HG02759 (cell line): ENCODE results near the gene H19.

ENCODE experiments used
- ATAC-seq: cut with Tn5 transposase; IDR thresholded peaks from one replicate; pipeline ENCODE4 v1.9.1; 2021; ENCODE audit warnings: mild to moderate bottlenecking, moderate library complexity; ENCODE audit not compliant: unreplicated experiment

The H19 gene

DNA sequence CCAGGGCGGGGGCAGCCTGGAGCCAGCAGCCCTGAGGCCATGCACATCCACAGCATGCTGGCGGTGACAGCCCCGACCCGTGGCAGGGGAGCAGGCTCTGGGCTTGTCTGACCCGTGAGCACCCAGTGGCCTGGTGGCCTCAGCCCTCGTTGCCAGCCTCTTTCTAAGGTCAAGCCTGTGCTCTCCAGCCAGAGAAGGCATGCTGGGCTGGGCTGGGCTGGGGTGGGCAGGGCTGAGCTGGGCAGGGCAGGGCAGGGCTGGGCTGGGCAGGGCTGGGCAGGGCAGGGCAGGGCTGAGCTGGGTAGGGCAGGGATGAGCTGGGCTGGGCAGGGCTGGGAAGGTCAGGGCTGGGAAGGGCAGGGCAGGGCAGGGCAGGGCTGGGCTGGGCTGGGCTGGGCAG, 10.6 kb downstream of the H19 start:
- ATAC-seq, result no peak

DNA sequence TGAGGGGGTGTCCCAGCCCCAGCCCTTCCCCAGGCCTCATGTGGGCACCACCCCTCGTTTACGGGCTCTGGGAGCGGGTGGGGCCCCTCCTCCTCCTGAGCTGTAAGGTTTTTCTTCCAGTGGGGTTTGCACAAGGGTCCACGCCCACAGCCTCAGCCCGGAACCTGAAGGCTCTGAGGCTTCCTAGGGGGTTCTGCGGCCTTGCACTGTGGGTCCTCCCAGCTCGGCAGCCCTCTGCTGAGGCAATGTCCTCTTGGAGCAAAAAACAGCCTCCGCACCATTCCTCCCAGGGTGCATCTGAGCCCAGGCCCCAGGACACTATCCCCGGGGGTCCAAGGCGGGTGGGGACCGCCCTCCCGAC, 14.1 kb downstream of the H19 start:
- no peak for ATAC-seq

DNA sequence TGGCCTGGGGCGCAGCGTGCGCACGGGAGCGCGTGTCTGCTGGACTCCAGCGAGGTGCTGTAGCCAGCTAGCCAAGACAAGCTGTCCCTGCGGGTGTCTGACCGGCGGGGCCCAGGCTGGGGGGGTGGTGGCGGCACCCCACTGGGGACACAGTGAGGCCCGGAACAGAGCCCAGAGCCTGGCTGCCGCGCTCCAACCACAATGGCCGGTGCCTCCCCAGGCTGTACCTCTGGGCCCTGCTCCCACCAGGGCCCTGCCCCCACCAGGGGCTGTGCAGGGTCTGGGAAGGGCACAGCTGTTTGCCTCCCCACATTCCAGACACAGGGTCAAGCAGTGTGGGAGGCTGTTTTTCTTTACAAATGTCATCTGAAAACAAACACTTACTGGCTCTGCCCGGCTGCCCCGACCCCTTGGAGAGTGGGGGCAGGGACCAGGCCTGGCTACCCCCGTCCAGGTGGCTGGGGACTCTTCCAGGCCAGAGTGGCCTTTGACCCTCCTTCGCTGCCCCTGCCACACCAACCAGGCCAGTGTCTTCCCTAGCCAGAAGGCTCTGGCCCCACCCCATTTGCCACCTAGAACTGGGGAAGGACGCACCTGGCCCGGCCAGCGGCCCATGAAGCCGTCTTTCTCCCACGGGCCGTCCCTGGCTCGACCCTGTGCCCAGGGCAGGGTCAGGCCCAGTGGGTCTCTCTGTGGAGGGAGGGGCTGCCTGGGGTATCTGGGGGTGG, 14.6 kb downstream of the H19 start:
- ATAC-seq, result no peak

DNA sequence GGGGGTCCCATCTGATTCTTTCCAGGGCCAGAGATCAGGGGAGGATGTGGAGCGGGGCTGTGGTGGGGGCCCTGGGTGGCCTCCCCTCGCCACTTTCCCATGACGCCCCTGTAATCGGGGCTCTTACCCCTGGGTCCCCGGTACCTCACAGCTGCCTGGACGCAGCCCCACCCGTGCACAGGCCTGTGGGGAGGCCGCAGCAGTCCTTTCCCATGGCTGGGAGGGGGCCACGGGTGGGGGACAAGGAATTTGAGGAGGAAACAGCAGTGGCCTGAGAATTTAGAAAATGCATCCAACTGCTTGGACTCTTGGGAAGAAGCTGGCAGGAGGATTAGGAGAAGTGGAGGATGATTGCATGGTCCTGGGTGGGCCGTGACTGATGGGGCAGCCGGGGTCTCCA, 18.0 kb downstream of the H19 start:
- no peak for ATAC-seq

DNA sequence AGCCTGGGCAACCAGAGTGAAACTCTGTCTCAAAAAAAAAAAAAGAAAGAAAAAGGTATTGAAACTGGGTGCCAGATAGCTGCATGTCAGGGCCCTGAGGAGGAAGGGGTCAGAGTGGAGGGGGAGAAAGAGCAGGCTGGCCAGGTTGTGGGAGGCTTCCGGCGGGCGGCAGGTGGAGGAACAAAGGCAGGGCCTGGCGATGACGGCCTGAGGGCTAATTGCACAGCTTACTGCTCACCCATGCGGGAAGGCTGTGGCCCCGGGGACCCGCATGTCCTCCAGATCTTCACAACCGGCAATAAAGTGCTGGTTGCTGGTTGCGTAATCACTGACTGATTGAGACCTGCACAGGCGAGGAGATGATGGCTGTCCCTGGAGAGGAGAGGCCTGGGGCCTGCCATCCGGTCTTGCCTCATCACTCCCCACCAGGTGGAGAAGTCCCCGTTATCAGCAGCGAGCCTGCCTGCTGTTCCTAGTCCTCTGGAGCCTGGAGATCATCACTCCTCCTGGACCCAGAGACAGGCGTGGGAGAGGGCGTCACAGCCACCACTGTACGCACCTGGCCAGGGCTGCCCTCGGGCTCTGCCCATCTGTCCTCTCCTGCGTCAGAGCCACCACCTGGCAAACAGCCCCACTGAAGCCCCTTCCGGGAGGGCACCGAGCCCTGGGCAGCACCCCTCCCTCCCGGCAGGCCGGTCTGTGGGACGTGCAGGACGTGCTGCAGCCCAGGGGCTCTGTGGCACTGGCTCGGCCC, 18.7 kb downstream of the H19 start:
- no peak for ATAC-seq

DNA sequence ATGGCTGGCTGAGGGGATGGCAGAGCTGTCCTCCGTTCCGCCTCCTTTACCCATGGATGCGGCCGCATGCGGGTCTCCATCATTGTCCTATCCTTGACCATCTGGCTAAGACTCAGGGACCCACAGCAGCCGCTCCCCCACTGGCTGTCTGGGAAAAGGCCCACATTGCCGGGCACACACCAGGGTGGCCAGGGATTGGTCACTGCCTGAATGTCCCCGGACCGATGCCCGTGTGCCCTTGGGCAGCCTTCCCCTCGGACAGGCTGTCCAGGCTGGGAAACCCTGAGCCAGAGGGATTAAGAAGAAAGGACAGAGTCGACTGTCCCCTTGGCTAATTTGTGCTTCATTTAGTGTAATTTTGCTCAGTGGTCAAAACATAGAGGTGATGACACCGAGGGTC, 22.5 kb downstream of the H19 start:
- no peak for ATAC-seq

DNA sequence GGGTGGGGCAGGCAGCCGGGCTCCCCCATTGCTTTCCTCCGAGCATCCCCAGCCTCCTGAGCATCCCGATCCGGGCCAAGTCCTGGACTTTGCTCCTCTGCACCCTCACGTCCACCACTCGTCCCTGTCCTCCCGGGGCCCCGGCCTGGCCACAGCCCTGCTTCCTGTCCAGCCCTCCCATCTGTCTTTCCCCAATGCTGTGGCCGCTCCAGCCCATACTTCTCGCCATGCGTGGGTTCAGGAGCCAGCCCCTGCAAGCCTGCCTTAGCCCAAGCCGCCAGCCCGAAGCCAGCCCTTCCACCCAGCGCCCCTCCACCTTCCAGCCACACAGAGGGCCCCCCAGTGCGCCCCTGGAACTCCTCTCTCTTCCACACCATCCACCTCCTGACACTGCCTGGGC, 26.7 kb downstream of the H19 start:
- ATAC-seq, result no peak

DNA sequence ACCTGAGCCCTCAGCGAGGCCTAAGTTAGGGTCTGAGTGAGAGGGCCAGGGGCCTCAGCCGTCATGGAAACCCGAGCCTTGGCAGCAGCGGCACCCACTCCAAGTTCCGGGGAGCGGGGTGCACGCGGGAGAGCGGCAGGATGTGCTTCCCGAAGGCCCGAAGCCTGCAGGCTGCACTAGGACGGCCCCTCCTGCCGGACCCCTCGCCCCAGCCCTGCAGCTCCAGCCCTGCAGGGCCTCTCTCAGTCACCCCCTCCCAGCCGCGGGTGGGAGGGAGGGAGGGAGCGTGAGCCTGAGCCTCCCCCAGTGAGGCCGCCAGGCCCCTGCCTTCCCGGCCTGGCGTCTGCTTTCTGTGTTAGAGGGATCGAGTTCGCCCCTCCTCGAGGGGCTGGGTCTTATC, 27.9 kb downstream of the H19 start:
- no peak for ATAC-seq

DNA sequence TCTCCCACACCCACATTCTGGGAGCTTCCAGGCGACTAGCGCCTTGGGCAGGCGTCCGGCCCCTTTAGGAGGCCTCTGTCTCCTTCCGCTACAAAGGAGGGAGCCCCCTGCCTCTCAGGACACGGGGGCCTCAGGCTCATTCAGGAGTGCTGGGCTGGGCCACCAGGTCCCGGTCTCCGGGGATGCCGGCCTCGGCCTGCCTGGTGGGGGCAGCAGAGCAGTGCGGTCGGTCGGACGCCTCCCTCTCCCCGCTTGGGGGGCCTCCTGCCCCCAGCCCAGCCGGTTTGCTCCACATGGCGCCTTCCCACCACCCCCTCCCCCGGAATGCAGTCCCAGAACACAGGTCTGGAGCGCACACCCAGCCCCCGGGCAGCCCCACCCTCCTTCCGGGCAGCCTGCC, 28.6 kb downstream of the H19 start:
- no peak for ATAC-seq

DNA sequence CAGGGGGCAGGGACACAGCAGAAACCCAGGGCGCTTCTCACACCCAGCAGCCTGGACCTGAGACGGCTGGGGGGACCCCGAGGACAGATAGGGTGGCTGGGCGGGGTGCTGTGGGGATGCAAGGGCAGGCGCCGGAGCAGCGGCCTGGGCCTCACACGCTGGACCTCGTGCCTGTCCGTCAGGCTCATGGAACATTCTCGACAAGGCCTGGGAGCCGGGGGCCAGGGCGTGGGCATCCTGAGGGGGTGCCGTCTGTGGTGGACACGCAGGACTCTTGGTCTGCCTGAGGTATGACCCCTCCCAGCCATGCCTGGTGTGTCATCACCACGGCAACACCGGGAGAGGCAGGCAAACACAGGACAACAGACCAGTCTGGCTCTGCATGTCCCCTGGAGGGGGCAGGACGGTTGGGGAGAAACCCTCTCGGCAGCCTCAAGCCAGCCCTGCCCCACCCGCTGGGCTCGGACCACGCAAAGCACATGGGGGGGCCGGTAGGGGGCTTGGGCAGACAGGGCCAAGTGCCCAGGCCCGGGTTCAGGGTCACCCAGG, 29.1 kb downstream of the H19 start:
- ATAC-seq, result no peak

DNA sequence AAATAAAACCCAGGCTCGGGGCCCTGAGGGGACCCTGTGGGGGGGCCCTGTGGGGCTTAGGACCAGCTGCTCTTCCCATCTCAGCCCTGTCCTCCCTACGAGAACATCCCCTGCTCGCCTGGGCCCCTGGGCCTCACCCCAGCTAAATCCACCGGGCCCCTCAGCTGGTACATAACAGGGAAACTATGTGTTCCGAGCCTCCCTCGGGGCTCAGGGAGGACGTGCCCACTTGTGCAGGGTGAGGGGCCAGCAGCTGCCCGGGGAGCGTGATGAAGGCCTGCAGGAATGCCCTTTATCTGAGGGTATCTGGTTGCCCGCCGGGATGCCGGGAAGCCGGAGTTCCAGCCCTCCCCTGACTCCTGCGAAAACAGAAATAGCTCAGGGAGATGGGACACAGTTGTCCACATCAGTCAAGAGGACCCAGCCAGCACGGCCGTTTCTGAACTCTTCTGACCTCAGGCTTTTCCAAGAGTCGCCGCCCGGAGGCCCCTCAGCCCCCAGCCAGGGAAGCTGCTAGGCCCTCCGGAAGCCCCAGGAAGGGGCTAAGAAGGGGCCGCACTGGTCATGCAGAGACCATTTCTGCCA, 29.9 kb downstream of the H19 start:
- ATAC-seq, result no peak

DNA sequence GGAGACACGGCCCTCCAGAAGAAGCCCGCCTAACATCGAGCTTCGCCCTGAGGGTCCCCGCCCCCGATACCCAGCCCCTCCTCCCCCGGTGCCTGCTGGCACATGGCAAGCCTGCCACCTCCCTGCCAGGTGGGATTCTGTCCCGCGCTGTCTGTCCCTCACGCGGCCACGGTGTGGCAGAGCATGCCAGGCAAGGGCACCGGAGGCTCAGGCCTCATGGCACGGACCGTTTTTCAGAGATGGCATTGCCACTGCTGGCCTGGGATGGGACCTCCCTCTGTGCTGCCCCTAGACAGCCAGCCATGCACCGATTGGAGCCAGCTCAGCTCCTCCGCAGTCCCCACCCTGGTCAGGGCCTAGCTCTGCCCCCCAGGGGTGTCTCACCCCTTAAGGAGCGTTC, 31.1 kb downstream of the H19 start:
- no peak for ATAC-seq

DNA sequence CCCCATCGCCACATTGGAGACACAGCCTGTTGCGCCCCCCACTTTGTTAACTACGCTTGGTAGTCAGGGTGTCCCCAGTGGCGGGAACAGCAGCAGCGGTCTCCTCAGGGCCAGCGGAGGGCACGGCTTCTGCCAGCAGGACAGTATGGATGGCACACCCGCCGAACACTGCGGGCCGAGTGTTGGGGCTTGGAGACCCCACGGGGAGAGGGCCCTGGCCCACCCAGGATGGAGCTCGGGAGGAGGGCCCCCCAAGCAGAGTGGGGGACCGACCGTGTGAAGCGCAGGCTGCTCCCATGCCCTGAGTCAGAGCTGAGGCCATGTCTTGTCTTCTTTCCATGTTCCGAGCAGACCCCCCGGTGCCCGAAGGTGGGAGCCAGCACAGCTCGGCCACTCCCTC, 32.7 kb downstream of the H19 start:
- ATAC-seq, result no peak

DNA sequence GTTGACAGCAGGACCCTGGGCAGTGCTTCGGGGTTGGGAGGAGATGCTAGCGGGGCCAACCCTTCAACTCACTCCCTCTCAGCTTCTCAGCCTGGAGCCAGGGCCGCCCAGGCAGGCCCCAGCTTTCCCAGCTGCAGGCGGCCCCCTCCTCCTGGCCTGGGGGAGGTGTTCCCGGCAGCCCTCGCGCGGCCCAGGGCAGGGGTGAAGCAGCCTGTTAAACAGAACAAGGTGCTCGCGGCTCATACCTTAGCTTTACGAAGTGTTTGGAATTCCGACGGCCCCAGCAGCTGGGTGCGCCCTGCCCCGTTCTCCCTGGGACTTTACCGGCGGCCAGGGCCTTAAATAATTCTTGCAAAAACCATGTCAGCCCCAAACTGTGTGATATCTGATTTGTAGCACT, 33.3 kb downstream of the H19 start:
- ATAC-seq, result no peak

DNA sequence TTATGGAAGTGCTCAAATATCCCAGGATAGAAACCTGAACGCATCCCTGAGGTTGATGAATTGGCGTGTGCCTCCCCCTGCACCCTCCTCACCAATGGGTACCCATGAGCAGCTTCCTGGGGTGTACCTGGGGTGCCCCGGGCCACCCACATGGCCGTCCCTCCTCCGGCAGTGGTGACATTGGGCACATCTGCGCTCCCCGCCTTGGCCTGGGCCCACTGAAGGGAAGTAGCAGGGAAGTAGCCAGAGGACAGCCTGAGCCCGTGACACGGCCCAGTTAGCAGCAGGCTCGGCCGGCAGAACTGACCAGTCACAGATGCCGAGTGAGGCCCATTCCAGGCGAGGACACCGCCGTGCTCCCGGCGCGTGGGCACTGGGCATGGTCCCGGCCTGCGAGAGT, 33.8 kb downstream of the H19 start:
- no peak for ATAC-seq

DNA sequence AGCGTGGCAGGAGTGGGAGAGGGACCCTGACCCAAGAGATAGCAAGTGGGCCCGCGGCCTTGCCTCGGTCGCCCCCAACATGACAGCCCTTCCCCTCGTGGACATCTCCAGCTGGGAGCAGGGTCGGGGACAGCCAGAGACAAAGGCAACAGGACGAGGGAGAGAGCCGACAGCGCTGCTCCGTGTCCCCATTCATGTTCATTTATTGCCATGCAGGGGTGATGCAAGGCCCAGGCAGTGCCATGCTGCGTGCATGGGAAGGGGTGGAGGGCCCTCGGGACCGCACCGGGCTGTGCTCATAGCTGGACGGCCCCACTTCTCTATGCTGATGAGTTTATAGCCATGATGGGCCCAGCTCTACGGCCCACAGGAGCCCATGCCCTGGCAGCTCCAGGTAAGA, 37.9 kb downstream of the H19 start:
- no peak for ATAC-seq

DNA sequence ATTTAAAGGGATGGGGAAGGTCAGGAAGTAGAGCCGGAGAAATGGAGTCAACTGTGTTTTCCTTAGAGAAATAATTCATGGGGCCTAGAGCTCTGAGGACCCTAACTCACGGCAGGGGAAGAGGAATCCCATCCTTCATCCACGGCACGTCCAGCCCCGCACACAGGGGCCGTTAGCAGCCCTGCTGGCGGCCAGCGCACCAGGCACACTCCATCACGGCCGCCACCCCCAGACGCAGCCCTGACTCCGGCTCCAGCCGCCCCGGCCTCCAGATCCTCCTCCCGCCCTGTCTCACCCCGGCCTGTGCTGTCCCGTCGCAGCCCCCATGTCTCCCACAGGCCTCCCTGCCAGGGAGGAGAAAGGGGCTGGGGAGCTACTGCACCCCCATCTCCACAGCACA, 39.3 kb downstream of the H19 start:
- no peak for ATAC-seq

DNA sequence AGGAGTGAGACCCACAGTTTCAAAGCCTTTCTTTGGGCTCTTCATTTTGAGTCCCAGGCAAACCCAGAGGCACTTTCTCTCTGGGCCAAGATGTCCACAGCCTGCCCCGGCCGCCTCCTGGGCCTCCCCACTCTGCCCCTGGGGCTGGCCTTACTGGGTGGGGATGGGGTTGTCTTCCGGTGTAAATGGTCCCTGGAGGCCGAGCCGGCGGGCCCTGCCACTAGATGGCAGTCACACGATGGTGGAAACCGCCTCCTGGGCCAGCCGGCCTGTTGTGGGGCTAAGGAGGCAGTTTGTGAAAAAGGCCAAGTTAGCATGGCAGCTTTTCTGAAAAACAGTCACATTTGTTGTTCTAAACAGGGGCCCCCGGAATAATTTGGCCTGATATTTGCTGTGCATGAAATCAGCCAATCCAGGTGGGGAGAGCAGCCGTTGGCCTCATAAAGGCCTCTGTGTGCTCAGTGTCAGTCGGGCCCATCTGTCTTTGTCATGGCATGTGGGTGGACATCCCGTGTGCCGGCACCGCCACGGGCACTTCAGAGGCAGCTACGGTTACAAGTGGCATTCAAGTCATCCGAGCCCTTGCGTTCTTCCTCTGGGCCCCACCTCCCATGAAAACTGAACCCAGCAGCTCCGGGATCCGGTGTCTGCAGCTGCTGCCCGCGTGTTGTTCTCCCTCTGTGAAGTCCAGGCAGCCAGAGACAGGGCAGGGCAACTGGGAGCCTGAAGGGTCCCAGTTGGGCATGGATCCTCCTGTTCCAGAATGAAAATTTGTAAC, 44.0 kb downstream of the H19 start:
- no peak for ATAC-seq

DNA sequence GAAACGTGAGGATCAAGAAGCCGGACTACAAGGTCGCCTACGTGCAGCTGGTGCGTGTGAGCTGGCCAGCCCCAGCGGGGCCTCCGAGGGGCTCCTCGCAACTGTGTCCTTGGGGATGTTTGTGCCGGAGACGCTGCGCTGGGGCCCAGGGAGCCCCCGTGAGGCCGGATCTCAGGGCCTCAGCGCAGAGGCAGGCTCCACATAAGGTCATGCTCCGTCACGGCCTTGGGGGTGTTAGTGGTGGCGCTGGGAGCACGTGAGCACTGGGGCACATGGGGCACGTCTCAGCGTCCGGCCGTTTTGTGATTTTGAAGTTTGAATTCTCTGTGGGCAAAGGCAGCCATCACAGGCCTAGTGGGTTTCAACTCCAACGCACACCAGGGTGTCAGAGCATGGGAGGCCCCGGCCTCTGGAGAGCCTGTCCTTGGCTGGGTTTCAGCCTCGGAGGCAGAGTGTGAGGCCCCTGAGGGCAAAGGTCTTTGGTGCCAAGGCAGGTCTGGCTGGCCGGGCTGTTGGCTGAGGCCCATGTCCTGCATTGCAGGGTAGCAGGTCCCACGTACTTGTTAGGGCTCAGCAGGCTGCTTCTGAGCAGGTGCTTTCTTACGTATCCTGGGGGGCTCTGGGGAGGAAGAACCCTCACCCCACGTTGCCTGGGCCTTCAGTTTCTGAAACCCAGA, 44.7 kb downstream of the H19 start:
- ATAC-seq, result no peak

DNA sequence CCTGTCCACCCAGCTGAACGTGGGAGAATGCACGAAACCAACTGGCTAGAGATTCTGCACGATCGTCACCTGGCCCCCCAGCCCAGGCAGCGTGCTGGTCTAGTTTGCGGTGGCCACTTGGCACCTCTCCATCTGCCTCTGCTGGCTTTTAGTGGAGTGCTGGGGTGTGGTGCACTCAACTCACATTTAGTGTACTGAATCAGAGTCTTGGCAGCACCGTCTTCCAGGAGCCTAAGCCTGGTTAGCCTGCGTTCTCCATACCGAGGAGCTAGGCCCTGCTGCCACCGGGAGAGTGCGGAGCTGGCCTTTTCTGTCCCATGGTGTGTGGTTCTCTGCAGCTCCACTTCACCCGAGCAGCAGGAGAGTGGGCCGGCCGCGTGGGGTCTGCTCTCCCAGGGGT, 47.7 kb downstream of the H19 start:
- no peak for ATAC-seq

DNA sequence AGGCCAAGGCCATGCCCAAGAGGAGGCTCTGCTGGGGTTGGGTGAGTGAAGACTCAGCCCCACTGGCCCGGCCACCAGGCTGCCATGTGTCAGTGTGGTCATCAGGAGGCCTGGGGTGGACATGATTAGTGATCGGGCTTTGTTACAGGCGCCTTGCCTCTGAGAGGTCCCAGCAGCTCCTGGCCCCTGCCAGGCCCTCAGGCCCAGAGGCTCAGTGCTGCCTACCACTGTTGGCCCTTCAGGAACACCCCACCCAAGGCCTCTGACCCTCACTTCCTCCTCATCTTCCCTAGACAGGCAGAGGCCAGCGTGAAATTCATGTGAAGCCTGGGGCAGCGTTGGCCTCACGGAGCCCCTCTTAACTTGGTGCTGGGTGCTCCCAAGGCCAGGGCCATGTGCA, 48.3 kb downstream of the H19 start:
- no peak for ATAC-seq
